Duodenal mucosa (tissue), 2 donors: ENCODE results near the gene ABCB1.
"Not testable (repeated sequence)": the region's sequence is repeated elsewhere in the genome, so short reads cannot be mapped to it uniquely, and the experiment has no call there.

ENCODE experiments used
- H3K27ac ChIP-seq: one replicate; pipeline ENCODE4 v1.7.0; 2013; ENCODE audit warnings: low read depth, low read length
- H3K27me3 ChIP-seq, 2 donors: one replicate each; pipeline ENCODE4 v1.7.0; 2013; ENCODE audit warnings: low read length in 2 of 2, control low read depth in 1 of 2; ENCODE audit not compliant: insufficient read depth in 2 of 2, control insufficient read depth in 1 of 2
- H3K36me3 ChIP-seq, 2 donors: one replicate each; pipeline ENCODE4 v1.7.0; 2013; ENCODE audit warnings: low read length in 2 of 2, control low read depth in 1 of 2; ENCODE audit not compliant: insufficient read depth in 2 of 2, control insufficient read depth in 1 of 2
- H3K4me1 ChIP-seq, 2 donors: one replicate each; pipeline ENCODE4 v1.7.0; 2013; ENCODE audit warnings: low read length in 2 of 2, control low read depth in 1 of 2; ENCODE audit not compliant: insufficient read depth in 2 of 2, control insufficient read depth in 1 of 2
- H3K4me3 ChIP-seq, 2 donors: one replicate each; pipeline ENCODE4 v1.7.0; 2013; ENCODE audit warnings: low read length in 2 of 2, low read depth in 1 of 2
- H3K9ac ChIP-seq, 2 donors: one replicate each; pipeline ENCODE4 v1.7.0; 2013; ENCODE audit warnings: low read length in 2 of 2, low read depth in 1 of 2
- H3K9me3 ChIP-seq, 2 donors: one replicate each; pipeline ENCODE4 v1.7.0; 2013; ENCODE audit warnings: low read length in 2 of 2, control low read depth in 1 of 2; ENCODE audit not compliant: control insufficient read depth in 1 of 2

Gene ABCB1

GRCh38 chr7:87463982-87464381, 136.7 kb downstream of the ABCB1 start:
- Histone ChIP-seq H3K4me1 (no peaks in the 10 kb centered on the region), H3K9ac (no peak overlapping the region), H3K27ac (no peak overlapping the region), H3K27me3 (no peaks in the 10 kb centered on the region), H3K9me3 (no peaks in the 10 kb centered on the region), H3K4me3 (no peak overlapping the region), H3K36me3 (no peaks in the 10 kb centered on the region)

DNA sequence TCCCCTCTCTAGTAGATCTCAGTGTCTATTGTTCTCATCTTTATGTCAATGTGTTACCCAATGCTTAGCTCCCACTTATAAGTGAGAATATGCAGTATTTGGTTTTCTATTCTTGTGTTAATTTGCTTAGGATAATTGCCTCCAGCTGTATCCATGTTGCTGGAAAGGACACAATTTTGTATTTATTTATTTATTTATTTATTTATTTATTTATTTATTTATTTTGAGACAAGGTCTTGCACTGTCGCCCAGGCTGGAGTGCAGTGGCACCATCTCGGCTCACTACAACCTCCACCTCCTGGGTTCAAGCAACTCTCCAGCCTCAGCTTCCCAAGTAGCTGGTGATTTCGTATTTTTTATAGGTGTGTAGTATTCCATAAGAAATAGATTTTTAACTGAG, 140.2 kb downstream of the ABCB1 start:
- not testable (repeated sequence) for H3K9ac ChIP-seq, H3K27me3 ChIP-seq, H3K36me3 ChIP-seq, H3K4me1 ChIP-seq, H3K27ac ChIP-seq, H3K9me3 ChIP-seq, H3K4me3 ChIP-seq

DNA sequence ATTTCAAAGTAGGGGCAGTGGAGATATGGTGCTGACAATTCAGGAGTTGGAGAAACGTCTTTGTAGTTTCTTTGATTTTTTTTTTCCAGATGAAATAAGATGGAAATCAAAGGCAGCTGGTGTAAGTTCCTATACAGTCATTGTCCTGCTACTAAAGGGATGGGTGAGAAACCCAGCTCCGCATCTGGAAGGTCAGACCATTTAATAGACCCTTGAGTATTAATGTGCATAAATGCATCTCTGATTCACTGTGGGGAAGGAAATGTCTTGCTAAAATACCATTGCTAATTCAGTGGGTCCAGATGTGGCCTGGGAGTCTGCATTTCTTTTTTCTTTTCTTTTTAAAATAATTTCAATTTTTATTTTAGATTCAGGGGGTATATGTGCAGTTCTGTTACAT, 140.7 kb downstream of the ABCB1 start:
- no peaks in the 10 kb centered on the region for H3K9me3 ChIP-seq
- H3K4me1 ChIP-seq, result no peaks in the 10 kb centered on the region
- H3K27ac ChIP-seq, result no peak overlapping the region
- H3K9ac ChIP-seq, result no peak overlapping the region
- no peaks in the 10 kb centered on the region for H3K27me3 ChIP-seq
- H3K4me3 ChIP-seq, result no peak overlapping the region
- H3K36me3 ChIP-seq, result no peaks in the 10 kb centered on the region

GRCh38 chr7:87458148-87458547, 142.5 kb downstream of the ABCB1 start:
- Histone ChIP-seq H3K9ac (no peak overlapping the region), H3K36me3 (no peaks in the 10 kb centered on the region), H3K4me1 (no peaks in the 10 kb centered on the region), H3K4me3 (no peak overlapping the region), H3K27me3 (no peaks in the 10 kb centered on the region), H3K9me3 (no peaks in the 10 kb centered on the region), H3K27ac (no peak overlapping the region)

DNA sequence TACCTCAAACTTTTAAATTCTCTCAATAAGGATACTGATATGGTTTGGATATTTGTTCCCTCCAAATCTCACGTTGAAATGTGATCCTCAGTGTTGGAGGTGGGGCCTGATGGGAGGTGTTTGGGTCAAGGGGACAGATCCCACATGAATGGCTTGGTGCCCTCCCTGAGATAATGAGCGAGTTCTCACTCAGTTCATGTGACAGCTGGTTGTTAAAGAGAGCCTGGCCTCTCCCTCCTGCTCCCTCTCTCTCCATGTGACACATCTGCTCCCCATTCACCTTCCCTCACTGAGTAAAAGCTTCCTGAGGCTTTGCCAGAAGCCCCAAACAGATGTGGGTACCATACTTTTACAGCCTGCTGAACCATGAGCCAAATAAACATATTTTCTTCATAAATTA, 144.4 kb downstream of the ABCB1 start:
- no peak overlapping the region for H3K4me3 ChIP-seq
- no peaks in the 10 kb centered on the region for H3K4me1 ChIP-seq
- H3K27me3 ChIP-seq, result no peaks in the 10 kb centered on the region
- H3K36me3 ChIP-seq, result no peaks in the 10 kb centered on the region
- H3K27ac ChIP-seq, result no peak overlapping the region
- H3K9ac ChIP-seq, result no peak overlapping the region
- no peaks in the 10 kb centered on the region for H3K9me3 ChIP-seq
